Gastrocnemius medialis (tissue), 4 donors: Measurements from ENCODE around the gene PNMA3. TPM values are rescaled to one million over a fixed set of nuclear protein-coding genes. Genes with fewer than 3 reads are reported as not detected.

Source experiments
- ATAC-seq, 2 donors: fragments of 150-250 bp; one replicate each; pipeline ENCODE4 v1.9.1; 2016
- DNase-seq, 2 donors: peaks; one replicate each; pipeline ENCODE4 v3.0.0-alpha.2; 2019
- H3K27ac ChIP-seq, 4 donors: fragments of 200-600 bp; sonication (generic); 1 replicate in 1 of 4; 2 replicates in 3 of 4; pipeline ENCODE4 v1.5.1; 2016 to 2018; ENCODE audit warnings: mild to moderate bottlenecking in 2 of 4, moderate library complexity in 1 of 4
- H3K27me3 ChIP-seq, 3 donors: fragments of 200-600 bp; sonication (generic) in 2 of 3; 1 replicate in 1 of 3; 2 replicates in 2 of 3; pipeline versions ENCODE4 v1.5.1 to v1.6.0; 2016 to 2019; ENCODE audit warnings: mild to moderate bottlenecking in 1 of 3, moderate library complexity in 1 of 3
- H3K36me3 ChIP-seq, 2 donors: fragments of 200-600 bp; sonication (generic) in 1 of 2; one replicate each; pipeline ENCODE4 v1.5.1; 2017 to 2018
- H3K4me1 ChIP-seq, 2 donors: fragments of 200-600 bp; sonication (generic) in 1 of 2; one replicate each; pipeline ENCODE4 v1.5.1; 2016 to 2017; ENCODE audit warnings: mild to moderate bottlenecking in 2 of 2
- H3K4me3 ChIP-seq, 4 donors: fragments of 200-600 bp; sonication (generic) in 3 of 4; 1 replicate in 1 of 4; 2 replicates in 3 of 4; pipeline ENCODE4 v1.5.1; 2016 to 2019; ENCODE audit warnings: mild to moderate bottlenecking in 2 of 4
- H3K9me3 ChIP-seq, 3 donors: fragments of 200-600 bp; sonication (generic) in 2 of 3; 1 replicate in 1 of 3; 2 replicates in 2 of 3; pipeline ENCODE4 v1.5.1; 2016 to 2019
- CTCF ChIP-seq, 5 experiments: fragments of 450-650 bp in 3 of 5; fragments of 200-600 bp in 2 of 5; sonication (generic) in 2 of 5; IDR thresholded peaks in 4 of 5; conservative IDR thresholded peaks in 1 of 5; 1 replicate in 4 of 5; 2 replicates in 1 of 5; pipeline ENCODE4 v1.5.1; 2016 to 2019; ENCODE audit warnings: antibody characterized with exemption in 5 of 5, mild to moderate bottlenecking in 3 of 5, moderate library complexity in 3 of 5
- POLR2A ChIP-seq, 2 donors: fragments of 450-650 bp; IDR thresholded peaks; one replicate each; pipeline ENCODE4 v1.6.1; 2017; ENCODE audit warnings: antibody characterized with exemption in 2 of 2, mild to moderate bottlenecking in 2 of 2, moderate library complexity in 2 of 2
- in situ Hi-C, 4 donors: fragments of 200-750 bp; cut with MboI; loops; one replicate each; pipeline versions ENCODE4 v1.15.0 to v1.8.0; 2017; ENCODE audit warnings: low sequenced_read_pairs in 4 of 4
- intact Hi-C: fragments of 100-400 bp; cut with DNase I; formaldehyde crosslinking; loops from one replicate; pipeline ENCODE4 v1.15.1; 2023; ENCODE audit warnings: low total_unique reads
- total RNA-seq, 4 donors: library from RNA; depleted of rRNA; stranded (reverse); fragments of >200 nt; gene quantifications; one replicate each; pipeline versions ENCODE4 v1.1.0 to v1.2.3, GENCODE V29; 2016

PNMA3 gene
- total RNA-seq, 4 donors from 2014 or later, result not detected

GRCh38 chrX:153029875-153030274 lies 26.4 kb upstream of the PNMA3 start:
- ATAC-seq (no peak), DNase-seq (no peak)
- TF ChIP-seq POLR2A (IDR thresholded peaks at IDR 0.05) (no peak), CTCF (IDR thresholded peaks at IDR 0.05 in 4 of 5, conservative IDR thresholded peaks at IDR 0.05 in 1 of 5) (no peak)
- no peak overlapping the region for H3K27ac ChIP-seq
- H3K36me3 ChIP-seq, result no peaks in the 10 kb centered on the region
- H3K4me1 ChIP-seq, result no peaks in the 10 kb centered on the region
- H3K9me3 ChIP-seq, result no peaks in the 10 kb centered on the region
- H3K27me3 ChIP-seq, result no peaks in the 10 kb centered on the region
- in situ Hi-C loops, result no loop called here
- intact Hi-C loops, result loop anchor here (5.0 kb wide), 1 partner anchor 88 kb away; no protein-coding TSS in a partner anchor
- H3K4me3 ChIP-seq, result no peak overlapping the region

- no peaks in the 10 kb centered on the region for H3K27me3 ChIP-seq
- no peak overlapping the region for H3K27ac ChIP-seq
- H3K9me3 ChIP-seq, result no peaks in the 10 kb centered on the region
- no peak for ATAC-seq
- H3K4me1 ChIP-seq, result no peaks in the 10 kb centered on the region
- H3K36me3 ChIP-seq, result no peaks in the 10 kb centered on the region
- no peak for TF ChIP-seq POLR2A (IDR thresholded peaks at IDR 0.05)
- no peak for TF ChIP-seq CTCF (IDR thresholded peaks at IDR 0.05 in 4 of 5, conservative IDR thresholded peaks at IDR 0.05 in 1 of 5)
- in situ Hi-C loops (no loop called here), intact Hi-C loops (loop anchor here (5.0 kb wide), 1 partner anchor 88 kb away; no protein-coding TSS in a partner anchor)
- H3K4me3 ChIP-seq, result no peak overlapping the region
- DNase-seq, result no peak
Measured at GRCh38 chrX:153030801-153031200, 25.5 kb upstream of the PNMA3 start.

- ATAC-seq (peak; percentile 58 to 82), DNase-seq (peak; percentile 10 to 51)
- Histone ChIP-seq H3K27me3 (no peaks in the 10 kb centered on the region), H3K9me3 (no peaks in the 10 kb centered on the region), H3K36me3 (no peaks in the 10 kb centered on the region), H3K4me3 (peak overlapping the region; percentile 31 to 42 (median 36)), H3K4me1 (no peaks in the 10 kb centered on the region), H3K27ac (no peak overlapping the region)
- intact Hi-C loops (loop anchor here (5.0 kb wide), 1 partner anchor 90 kb away; no protein-coding TSS in a partner anchor), in situ Hi-C loops (no loop called here)
- TF ChIP-seq POLR2A (IDR thresholded peaks at IDR 0.05), result no peak
- TF ChIP-seq CTCF (IDR thresholded peaks at IDR 0.05 in 4 of 5, conservative IDR thresholded peaks at IDR 0.05 in 1 of 5), result peak; percentile 70 to 92 (median 82)
Measured at GRCh38 chrX:153032397-153033118, 23.7 kb upstream of the PNMA3 start.

GRCh38 chrX:153049093-153049492 lies 7.2 kb upstream of the PNMA3 start:
- TF ChIP-seq POLR2A (IDR thresholded peaks at IDR 0.05) (no peak), CTCF (IDR thresholded peaks at IDR 0.05 in 4 of 5, conservative IDR thresholded peaks at IDR 0.05 in 1 of 5) (no peak)
- Histone ChIP-seq H3K27me3 (no peaks in the 10 kb centered on the region), H3K9me3 (no peaks in the 10 kb centered on the region), H3K27ac (no peak overlapping the region), H3K4me3 (no peak overlapping the region), H3K4me1 (no peaks in the 10 kb centered on the region), H3K36me3 (no peaks in the 10 kb centered on the region)
- ATAC-seq (no peak), DNase-seq (no peak)
- intact Hi-C loops, result no loop called here
- in situ Hi-C loops, result no loop called here
